GM12878 (cell line): ENCODE measurements around the gene TOMM40L. TPM values are rescaled to one million over a fixed set of nuclear protein-coding genes. Genes with fewer than 3 reads are reported as not detected.

Experiments
- ATAC-seq: fragments of 200-7000 bp; cut with Tn5 transposase; 3 replicates; pipeline ENCODE4 v1.9.1; 2020; ENCODE audit warnings: mild to moderate bottlenecking, moderate library complexity
- BruUV-seq: library from RNA; stranded (reverse); fragments of 400-500 nt; replicated peaks from 2 replicates; lab custom pipeline; 2021; lab: Mats Ljungman, UMichigan
- CTCF ChIA-PET: fragments of 300-600 bp; sonication (Branson Sonifier 250); formaldehyde crosslinking; extraction: SDS; loops from one replicate; lab custom pipeline; 2021; ENCODE audit warnings: inconsistent platforms; lab: Yijun Ruan, JAX
- POLR2A ChIA-PET: fragments of 350-600 bp; formaldehyde crosslinking; extraction: SDS; loops from one replicate; lab custom pipeline; 2021; ENCODE audit warnings: inconsistent platforms; lab: Charles Lee
- RAD21 ChIA-PET: fragments of 300-600 bp; sonication (Branson Sonifier 250); formaldehyde crosslinking; loops from one replicate; lab custom pipeline; 2023; ENCODE audit warnings: antibody characterized with exemption; ENCODE audit not compliant: unreplicated experiment; lab: Charles Lee
- SMC1A ChIA-PET: fragments of 300-600 bp; sonication (Branson Sonifier 250); formaldehyde crosslinking; loops from one replicate; lab custom pipeline; 2023; ENCODE audit not compliant: unreplicated experiment, uncharacterized antibody; lab: Charles Lee
- DNase-seq: peaks from one replicate; pipeline ENCODE4 v3.0.0-alpha.2; 2011; ENCODE audit warnings: low read depth, low spot score
- FAIRE-seq: peaks from 3 replicates; lab custom pipeline; 2011; peaks lifted over from hg19 to GRCh38; lab: Jason Lieb, UNC
- H2AFZ ChIP-seq: 2 replicates; pipeline ENCODE4 v1.6.0; 2011; ENCODE audit warnings: low read depth, low read length, control low read depth; ENCODE audit not compliant: control insufficient read depth
- H3K27ac ChIP-seq: 2 replicates; pipeline ENCODE4 v1.5.1; 2011; ENCODE audit warnings: control low read depth; ENCODE audit not compliant: control insufficient read depth, insufficient read depth
- H3K27me3 ChIP-seq, 2 experiments: replicated peaks in 1 of 2; 2 replicates each; pipeline versions ENCODE4 v1.6.0 to v1.6.1; 2011; ENCODE audit warnings: low read length in 1 of 2; ENCODE audit not compliant: control insufficient read depth in 2 of 2, insufficient read depth in 2 of 2
- H3K36me3 ChIP-seq, 2 experiments: 2 replicates each; pipeline ENCODE4 v1.5.1; 2011; ENCODE audit warnings: low read length in 1 of 2; ENCODE audit not compliant: control insufficient read depth in 2 of 2, insufficient read depth in 2 of 2
- H3K4me1 ChIP-seq: 2 replicates; pipeline ENCODE4 v1.6.1; 2011; ENCODE audit warnings: mild to moderate bottlenecking, low read length, moderate library complexity, mixed read lengths; ENCODE audit not compliant: control insufficient read depth, insufficient read depth
- H3K4me2 ChIP-seq: 2 replicates; pipeline ENCODE4 v1.6.0; 2011; ENCODE audit warnings: control low read depth; ENCODE audit not compliant: control insufficient read depth, insufficient read depth
- H3K4me3 ChIP-seq: fragments of 200-600 bp; sonication (generic); 2 replicates; pipeline ENCODE4 v1.5.1; 2016
- H3K79me2 ChIP-seq: 2 replicates; pipeline ENCODE4 v1.6.0; 2011; ENCODE audit warnings: low read length; ENCODE audit not compliant: control insufficient read depth, insufficient read depth
- H3K9ac ChIP-seq: 2 replicates; pipeline ENCODE4 v1.8.0; 2011; ENCODE audit warnings: low read length, control low read depth, mixed read lengths; ENCODE audit not compliant: control insufficient read depth, insufficient read depth
- H3K9me3 ChIP-seq: replicated peaks from 3 replicates; pipeline ENCODE4 v1.5.1; 2011; ENCODE audit warnings: mild to moderate bottlenecking, low read length; ENCODE audit not compliant: control insufficient read depth, insufficient read depth
- H4K20me1 ChIP-seq: 2 replicates; pipeline ENCODE4 v1.6.0; 2011; ENCODE audit not compliant: control insufficient read depth, insufficient read depth
- ATF3 ChIP-seq: IDR thresholded peaks from 2 replicates; pipeline ENCODE4 v1.6.1; 2011; ENCODE audit warnings: low read depth, mild to moderate bottlenecking, low read length, moderate library complexity, borderline replicate concordance; ENCODE audit errors: extremely low read depth
- BACH1 ChIP-seq: fragments of 450-650 bp; IDR thresholded peaks from 2 replicates; pipeline ENCODE4 v1.6.1; 2017; ENCODE audit warnings: mild to moderate bottlenecking, borderline replicate concordance
- BCL11A ChIP-seq: IDR thresholded peaks from 2 replicates; pipeline ENCODE4 v1.6.1; 2011; ENCODE audit warnings: low read depth, low read length
- BCLAF1 ChIP-seq: fragments of 450-650 bp; IDR thresholded peaks from 2 replicates; pipeline ENCODE4 v1.6.1; 2017; ENCODE audit warnings: antibody characterized with exemption, mild to moderate bottlenecking, moderate library complexity
- CBFB ChIP-seq: IDR thresholded peaks from 2 replicates; pipeline ENCODE4 v1.6.1; 2016; ENCODE audit warnings: antibody characterized with exemption, low read depth
- CBX5 ChIP-seq: sonication (generic); IDR thresholded peaks from 2 replicates; pipeline ENCODE4 v1.6.1; 2016; ENCODE audit warnings: low read depth, moderate library complexity, mild to moderate bottlenecking, inconsistent platforms
- E4F1 ChIP-seq: fragments of 450-650 bp; IDR thresholded peaks from 2 replicates; pipeline ENCODE4 v1.6.1; 2018; ENCODE audit warnings: borderline replicate concordance, mild to moderate bottlenecking; ENCODE audit not compliant: partially characterized antibody
- HDGF ChIP-seq: fragments of 450-650 bp; IDR thresholded peaks from 2 replicates; pipeline ENCODE4 v1.6.1; 2016; ENCODE audit warnings: antibody characterized with exemption
- IRF5 ChIP-seq: fragments of 450-650 bp; IDR thresholded peaks from 2 replicates; pipeline ENCODE4 v1.6.1; 2017; ENCODE audit warnings: borderline replicate concordance
- MTA3 ChIP-seq: IDR thresholded peaks from 2 replicates; pipeline ENCODE4 v1.6.1; 2012; ENCODE audit warnings: low read length, inconsistent platforms, borderline replicate concordance
- MXI1 ChIP-seq: fragments of 150-350 bp; IDR thresholded peaks from 2 replicates; pipeline ENCODE4 v1.6.1; 2011; ENCODE audit warnings: low read depth, mild to moderate bottlenecking, inconsistent platforms, low read length, improper control_type of control experiment
- MYB ChIP-seq: fragments of 150-350 bp; IDR thresholded peaks from 2 replicates; pipeline ENCODE4 v1.6.1; 2014; ENCODE audit warnings: mild to moderate bottlenecking, low read depth, low read length, borderline replicate concordance
- NFIC ChIP-seq: IDR thresholded peaks from 2 replicates; pipeline ENCODE4 v1.6.1; 2012; ENCODE audit warnings: low read depth, mild to moderate bottlenecking, inconsistent platforms, low read length, moderate library complexity
- PAX5 ChIP-seq: IDR thresholded peaks from 2 replicates; pipeline ENCODE4 v1.6.1; 2011; ENCODE audit warnings: low read depth, low read length, borderline replicate concordance
- RAD51 ChIP-seq: fragments of 450-650 bp; IDR thresholded peaks from 2 replicates; pipeline ENCODE4 v1.6.1; 2016; ENCODE audit warnings: moderate library complexity, mild to moderate bottlenecking, inconsistent platforms
- STAT3 ChIP-seq: IDR thresholded peaks from 2 replicates; pipeline ENCODE4 v1.6.1; 2011; ENCODE audit warnings: low read depth, low read length, improper control_type of control experiment
- TCF3 ChIP-seq: IDR thresholded peaks from 2 replicates; pipeline ENCODE4 v1.6.1; 2012; ENCODE audit warnings: low read depth, mild to moderate bottlenecking, low read length, borderline replicate concordance; ENCODE audit not compliant: insufficient read depth
- WGBS: methylation state at CpG from one replicate; pipeline ENCODE4 v1.1.6; 2016; ENCODE audit warnings: low lambda C conversion rate; ENCODE audit not compliant: insufficient replicate concordance, insufficient coverage; ENCODE audit errors: missing lambda C conversion rate; 5-methylcytosine and 5-hydroxymethylcytosine counted together
- in situ Hi-C: fragments of 300-500 bp; cut with MboI; formaldehyde crosslinking; loops from 9 replicates; pipeline ENCODE4 v1.14.3; 2018; ENCODE audit warnings: mixed read lengths
- intact Hi-C: fragments of 100-400 bp; cut with micrococcal nuclease; formaldehyde crosslinking; loops from one replicate; pipeline ENCODE4 v1.14.2; 2022; ENCODE audit not compliant: unreplicated experiment
- polyA plus RNA-seq, 11 experiments: library from polyadenylated mRNA; depleted of rRNA in 4 of 11; unstranded in 6 of 11; stranded (reverse) in 5 of 11; fragments of >200 nt; fragmentation: Nextera tagmentation in 4 of 11; fragmentation: Illumina TruSeq in 1 of 11; extraction: Ambion mirVana in 4 of 11; extraction: Trizol in 1 of 11; gene quantifications; 1 replicate in 1 of 11; 2 replicates in 10 of 11; pipeline versions ENCODE4 v1.2.1 to v1.2.3, GENCODE V29; 2011 to 2016; ENCODE audit warnings: inconsistent platforms in 2 of 11, missing spikeins in 2 of 11, low read depth in 1 of 11
- total RNA-seq, 4 experiments: library from RNA; depleted of rRNA in 3 of 4; stranded (reverse); fragments of >200 nt in 3 of 4; fragmentation: Illumina TruSeq in 1 of 4; extraction: Trizol in 1 of 4; gene quantifications; 2 replicates each; pipeline versions ENCODE4 v1.2.1 to v1.2.3, GENCODE V29; 2013 to 2021

The TOMM40L gene
- total and polyA plus RNA-seq, 10 of the 15 experiments (the other 5 are each of a cell fraction or from before 2014, with no cell fraction given), result 5.9 to 21.6 (median 15.7) TPM

GRCh38 chr1:161193561-161194235 is 32.2 kb upstream of the TOMM40L start:
- WGBS, result 71% methylated on average over 18 of the region's 21 CpGs
- DNase-seq (no peak), FAIRE-seq (no peak), ATAC-seq (no peak)
- intact Hi-C loops, result no loop called here
- no peak overlapping the region for H3K4me2 ChIP-seq
- in situ Hi-C loops, result loop anchor here (10.0 kb wide), 1 partner anchor 551 kb away; the partner anchor contains the start of gene DUSP12
- no peak overlapping the region for H2AFZ ChIP-seq
- SMC1A ChIA-PET, result interaction anchor here (1.0 to 5.3 kb wide), 8 partner anchors 8 to 190 kb away, joined by 3 to 55 read pairs (median 6); partner anchors contain the start of genes APOA2, NDUFS2 and TOMM40L
- H3K9me3 ChIP-seq, result no peaks in the 10 kb centered on the region
- no peak overlapping the region for H3K4me3 ChIP-seq
- H3K27me3 ChIP-seq, result no peaks in the 10 kb centered on the region
- CTCF ChIA-PET, result interaction anchor here (0.8 to 7.0 kb wide), 16 partner anchors 9 to 195 kb away, joined by 3 to 164 read pairs (median 12); partner anchors contain the start of genes APOA2, CFAP126, NDUFS2 and PPOX
- no peak overlapping the region for H3K9ac ChIP-seq
- H3K27ac ChIP-seq, result no peak overlapping the region
- no peaks in the 10 kb centered on the region for H3K79me2 ChIP-seq
- POLR2A ChIA-PET, result interaction anchor here (0.9 to 3.3 kb wide), 4 partner anchors 7 to 40 kb away, joined by 4 to 18 read pairs (median 4); partner anchors contain the start of genes NDUFS2, TOMM40L and UFC1
- no TSS peak for BruUV-seq
- RAD21 ChIA-PET, result interaction anchor here (0.8 to 7.2 kb wide), 7 partner anchors 11 to 188 kb away, joined by 3 to 55 read pairs (median 4); partner anchors contain the start of genes APOA2 and TOMM40L
- no peaks in the 10 kb centered on the region for H3K36me3 ChIP-seq
- peaks cover 18% of the 10 kb centered on the region for H3K4me1 ChIP-seq
- no peaks in the 10 kb centered on the region for H4K20me1 ChIP-seq
- TF ChIP-seq ATF3, result no peak
- TF ChIP-seq STAT3, result no peak
- no peak for TF ChIP-seq BCLAF1
- no peak for TF ChIP-seq MYB
- TF ChIP-seq PAX5, result no peak
- TF ChIP-seq IRF5, result no peak
- no peak for TF ChIP-seq MTA3
- TF ChIP-seq CBFB, result no peak
- TF ChIP-seq E4F1, result no peak
- TF ChIP-seq BACH1, result no peak
- no peak for TF ChIP-seq RAD51
- TF ChIP-seq MXI1, result no peak
- no peak for TF ChIP-seq HDGF
- TF ChIP-seq BCL11A, result no peak
- TF ChIP-seq CBX5, result no peak
- TF ChIP-seq TCF3, result no peak
- no peak for TF ChIP-seq NFIC
